C4-2B (cell line): ENCODE measurements around the gene ZNF775.

Experiments
- H3K27ac ChIP-seq: fragments of 450-650 bp; 2 replicates; pipeline ENCODE4 v1.5.1; 2017
- ZFX ChIP-seq: fragments of 450-650 bp; IDR thresholded peaks from 2 replicates; pipeline ENCODE4 v1.6.1; 2017
- TF ChIP-seq, protein P1 (sequence below): fragments of 450-650 bp; conservative IDR thresholded peaks from 2 replicates; pipeline ENCODE4 v1.5.1; 2017; ENCODE audit warnings: mild to moderate bottlenecking

ZNF775 gene

DNA sequence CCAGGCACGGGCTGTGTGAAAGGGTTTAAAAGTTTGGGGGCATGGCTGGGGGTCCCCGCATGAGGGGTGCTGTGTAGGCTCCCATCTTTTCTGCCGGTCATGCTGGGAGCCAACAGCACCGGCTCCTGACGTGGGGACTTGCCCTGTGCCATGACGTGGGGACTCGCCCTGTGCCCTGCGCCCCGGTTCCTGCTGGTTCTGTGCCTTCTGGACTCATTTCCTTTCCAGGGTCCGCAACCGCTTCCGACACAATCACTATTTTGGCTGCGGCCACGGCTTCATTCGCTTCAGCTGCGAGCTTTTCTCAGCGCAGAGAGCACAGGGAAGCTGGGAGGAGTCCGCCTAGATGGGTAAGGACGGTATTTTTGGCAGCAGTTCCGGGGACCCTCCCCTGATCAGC, 63.7 kb downstream of the ZNF775 start:
- H3K27ac ChIP-seq = no peak overlapping the region
- TF ChIP-seq, protein P1, sequence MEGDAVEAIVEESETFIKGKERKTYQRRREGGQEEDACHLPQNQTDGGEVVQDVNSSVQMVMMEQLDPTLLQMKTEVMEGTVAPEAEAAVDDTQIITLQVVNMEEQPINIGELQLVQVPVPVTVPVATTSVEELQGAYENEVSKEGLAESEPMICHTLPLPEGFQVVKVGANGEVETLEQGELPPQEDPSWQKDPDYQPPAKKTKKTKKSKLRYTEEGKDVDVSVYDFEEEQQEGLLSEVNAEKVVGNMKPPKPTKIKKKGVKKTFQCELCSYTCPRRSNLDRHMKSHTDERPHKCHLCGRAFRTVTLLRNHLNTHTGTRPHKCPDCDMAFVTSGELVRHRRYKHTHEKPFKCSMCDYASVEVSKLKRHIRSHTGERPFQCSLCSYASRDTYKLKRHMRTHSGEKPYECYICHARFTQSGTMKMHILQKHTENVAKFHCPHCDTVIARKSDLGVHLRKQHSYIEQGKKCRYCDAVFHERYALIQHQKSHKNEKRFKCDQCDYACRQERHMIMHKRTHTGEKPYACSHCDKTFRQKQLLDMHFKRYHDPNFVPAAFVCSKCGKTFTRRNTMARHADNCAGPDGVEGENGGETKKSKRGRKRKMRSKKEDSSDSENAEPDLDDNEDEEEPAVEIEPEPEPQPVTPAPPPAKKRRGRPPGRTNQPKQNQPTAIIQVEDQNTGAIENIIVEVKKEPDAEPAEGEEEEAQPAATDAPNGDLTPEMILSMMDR = no peak
- TF ChIP-seq ZFX = no peak

DNA sequence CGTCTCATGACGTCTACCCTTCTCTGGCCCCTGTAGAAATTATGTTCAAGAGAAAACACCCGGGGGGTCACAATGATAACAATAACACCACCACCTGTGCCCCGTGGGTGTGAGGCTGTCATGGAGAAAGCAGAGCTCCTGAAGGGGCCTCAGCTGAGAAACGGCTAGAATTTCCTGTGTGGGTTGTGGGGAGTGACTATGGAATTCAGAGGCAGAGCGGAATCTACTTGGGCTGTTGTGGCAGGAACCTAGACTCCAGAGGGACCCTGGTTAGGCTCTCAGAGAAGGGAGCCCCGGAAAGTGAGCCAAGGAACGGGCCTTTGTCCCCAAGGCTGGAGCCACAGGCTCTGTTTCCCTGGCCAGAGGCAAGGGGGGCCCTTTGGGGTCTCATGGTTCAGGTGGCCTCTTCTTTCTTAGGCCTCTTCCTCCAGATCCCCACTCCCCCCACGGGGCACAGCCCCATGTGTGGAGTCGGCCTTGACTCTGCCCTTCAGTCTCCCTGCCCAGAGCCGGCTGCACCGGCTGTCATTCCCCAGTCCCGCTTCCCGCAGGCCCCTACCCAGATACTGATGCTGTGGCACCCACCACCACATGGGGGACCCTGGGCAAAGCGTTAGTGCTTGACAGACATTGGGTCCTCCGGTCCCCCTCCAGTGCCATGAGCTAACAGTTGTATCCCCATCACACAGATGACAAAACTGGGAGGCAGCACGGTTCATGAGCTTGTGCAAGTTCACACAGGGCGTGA, 64.8 kb downstream of the ZNF775 start:
- TF ChIP-seq, protein P1 = no peak
- TF ChIP-seq ZFX = no peak
- H3K27ac ChIP-seq = no peak overlapping the region

DNA sequence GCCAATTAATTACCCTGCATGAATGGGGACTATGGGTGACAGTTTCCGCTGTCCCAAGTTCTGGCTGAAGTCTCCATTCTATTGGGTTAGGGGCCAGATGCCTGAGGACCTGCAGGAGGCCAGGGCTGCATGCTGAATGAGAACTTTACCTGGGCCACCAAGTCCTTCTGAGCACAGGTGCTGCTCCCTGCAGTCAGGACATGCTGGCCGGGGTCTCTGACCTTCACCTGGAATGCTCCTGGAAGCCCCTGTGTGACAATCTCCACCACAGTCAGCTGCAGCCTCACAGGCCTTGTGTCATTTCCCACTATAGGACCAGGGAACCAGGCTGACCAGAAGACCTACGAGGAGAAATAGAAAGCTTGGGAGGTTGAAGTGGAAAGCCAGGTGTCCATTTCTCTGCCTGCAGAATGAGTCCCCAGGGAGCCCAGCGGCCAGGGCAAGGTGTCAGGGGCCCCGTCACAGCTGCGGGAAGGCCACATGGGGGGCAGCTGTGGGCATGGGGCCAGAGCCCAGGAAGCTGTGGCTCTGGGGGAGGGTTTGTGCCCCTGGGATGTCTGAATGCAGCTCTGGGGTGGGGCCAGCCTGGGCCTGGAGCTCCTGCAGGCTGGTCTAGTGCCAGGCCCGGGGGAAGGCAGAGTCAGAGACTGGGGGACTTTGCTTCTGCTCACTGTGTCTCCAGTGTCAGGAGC, 65.7 kb downstream of the ZNF775 start:
- no peak overlapping the region for H3K27ac ChIP-seq
- no peak for TF ChIP-seq ZFX
- TF ChIP-seq, protein P1 = no peak

DNA sequence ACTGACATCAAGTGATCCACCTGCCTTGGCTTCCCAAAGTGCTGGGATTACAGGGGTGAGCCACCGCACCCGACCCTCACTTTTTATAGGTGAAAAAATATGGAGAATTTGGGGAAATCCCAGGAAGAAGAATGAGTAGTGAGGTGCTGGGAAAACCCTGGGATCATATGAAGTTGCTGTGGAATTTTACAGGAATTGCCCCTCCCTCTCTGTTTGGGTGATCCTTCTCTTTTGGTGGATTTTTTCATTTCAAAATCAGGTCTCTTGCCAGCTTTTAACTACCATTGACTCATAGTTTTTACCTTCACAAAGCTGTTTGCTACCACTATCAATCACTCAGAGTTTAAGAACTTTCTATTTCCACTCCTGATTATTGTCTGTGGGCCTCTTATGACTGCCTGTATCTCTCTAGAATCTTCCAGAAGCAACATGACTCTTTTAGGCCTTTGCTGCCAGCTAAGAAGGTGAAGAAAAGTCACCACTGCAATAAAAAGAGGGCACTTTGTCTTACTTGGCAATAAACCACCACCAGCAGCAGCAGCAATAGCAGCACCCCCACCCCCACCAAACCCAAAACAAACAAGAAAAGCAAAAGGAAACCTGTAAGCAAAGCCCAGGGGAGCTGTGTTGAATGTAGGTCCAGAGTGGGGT, 67.3 kb downstream of the ZNF775 start:
- no peak overlapping the region for H3K27ac ChIP-seq
- no peak for TF ChIP-seq ZFX
- TF ChIP-seq, protein P1 = no peak
